Measurements from ENCODE around the gene SPATA1.

- TF ChIP-seq CTCF (IDR thresholded peaks at IDR 0.05) (no peak), POLR2A (IDR thresholded peaks at IDR 0.05) (no peak)
Measured at GRCh38 chr1:84505493-84506001, 639 bp upstream of the SPATA1 start.

All from lower leg skin (tissue), 3 donors.